Hepatocyte (in vitro differentiated cells): ENCODE data around the gene ACTR3. TPM values are rescaled to one million over a fixed set of nuclear protein-coding genes. Genes with fewer than 3 reads are reported as not detected.

Experiments
- DNase-seq: peaks from one replicate; pipeline ENCODE4 v3.0.0-alpha.2; 2016; ENCODE audit warnings: low spot score
- H2AFZ ChIP-seq: fragments of 200-600 bp; sonication (generic); 2 replicates; pipeline ENCODE4 v1.6.0; 2016; ENCODE audit warnings: antibody characterized with exemption, mild to moderate bottlenecking
- H3K27ac ChIP-seq: fragments of 200-600 bp; sonication (generic); 2 replicates; pipeline ENCODE4 v1.5.1; 2016; ENCODE audit warnings: mild to moderate bottlenecking
- H3K27me3 ChIP-seq: fragments of 200-600 bp; sonication (generic); 2 replicates; pipeline ENCODE4 v1.6.1; 2016
- H3K36me3 ChIP-seq: fragments of 200-600 bp; sonication (generic); replicated peaks from 2 replicates; pipeline ENCODE4 v1.5.1; 2016; ENCODE audit warnings: low read depth; ENCODE audit not compliant: insufficient read depth
- H3K4me1 ChIP-seq: fragments of 200-600 bp; sonication (generic); 2 replicates; pipeline ENCODE4 v1.5.1; 2016; ENCODE audit warnings: mild to moderate bottlenecking, moderate library complexity; ENCODE audit not compliant: insufficient read depth
- H3K4me2 ChIP-seq: fragments of 200-600 bp; sonication (generic); 2 replicates; pipeline ENCODE4 v1.6.0; 2016
- H3K4me3 ChIP-seq: fragments of 200-600 bp; sonication (generic); 2 replicates; pipeline ENCODE4 v1.5.1; 2016; ENCODE audit warnings: mild to moderate bottlenecking
- H3K79me2 ChIP-seq: fragments of 200-600 bp; sonication (generic); 2 replicates; pipeline ENCODE4 v1.6.0; 2017; ENCODE audit warnings: mild to moderate bottlenecking
- H3K9me2 ChIP-seq: fragments of 200-600 bp; sonication (generic); replicated peaks from 2 replicates; pipeline ENCODE4 v1.6.0; 2017; ENCODE audit warnings: mild to moderate bottlenecking; ENCODE audit not compliant: insufficient read depth
- H3K9me3 ChIP-seq: fragments of 200-600 bp; sonication (generic); 2 replicates; pipeline ENCODE4 v1.5.1; 2016; ENCODE audit warnings: low read depth, mild to moderate bottlenecking
- H4K20me1 ChIP-seq: fragments of 200-600 bp; sonication (generic); 2 replicates; pipeline ENCODE4 v1.6.0; 2016; ENCODE audit warnings: mild to moderate bottlenecking; ENCODE audit not compliant: insufficient read depth, poor library complexity, severe bottlenecking
- EZH2 ChIP-seq: fragments of 200-600 bp; sonication (generic); IDR thresholded peaks from 2 replicates; pipeline ENCODE4 v1.6.1; 2016; ENCODE audit warnings: antibody characterized with exemption, mild to moderate bottlenecking, borderline replicate concordance
- EZH2phosphoT487 ChIP-seq: fragments of 200-600 bp; sonication (generic); IDR thresholded peaks from one replicate; pipeline ENCODE4 v1.6.1; 2018; ENCODE audit warnings: antibody characterized with exemption, mild to moderate bottlenecking, low read depth, moderate library complexity; ENCODE audit not compliant: unreplicated experiment, severe bottlenecking
- WGBS: methylation state at CpG from one replicate; pipeline ENCODE4 v1.1.6; 2016; ENCODE audit warnings: low lambda C conversion rate; ENCODE audit errors: missing lambda C conversion rate; 5-methylcytosine and 5-hydroxymethylcytosine counted together
- polyA plus RNA-seq: library from polyadenylated mRNA; unstranded; fragments of >200 nt; fragmentation: Nextera tagmentation; extraction: Ambion mirVana; gene quantifications from 2 replicates; pipeline ENCODE4 v1.2.1, GENCODE V29; 2016
- total RNA-seq: library from RNA; depleted of rRNA; stranded (reverse); fragments of >200 nt; gene quantifications from 2 replicates; pipeline ENCODE4 v1.2.3, GENCODE V29; 2014
- TF ChIP-seq, protein P1 (sequence below): fragments of 200-600 bp; sonication (generic); IDR thresholded peaks from 2 replicates; pipeline ENCODE4 v1.5.1; 2016; ENCODE audit warnings: antibody characterized with exemption, mild to moderate bottlenecking; ENCODE audit not compliant: poor library complexity

The ACTR3 gene
- total and polyA plus RNA-seq, 2 experiments from 2014 or later, result 140 to 194 TPM

DNA sequence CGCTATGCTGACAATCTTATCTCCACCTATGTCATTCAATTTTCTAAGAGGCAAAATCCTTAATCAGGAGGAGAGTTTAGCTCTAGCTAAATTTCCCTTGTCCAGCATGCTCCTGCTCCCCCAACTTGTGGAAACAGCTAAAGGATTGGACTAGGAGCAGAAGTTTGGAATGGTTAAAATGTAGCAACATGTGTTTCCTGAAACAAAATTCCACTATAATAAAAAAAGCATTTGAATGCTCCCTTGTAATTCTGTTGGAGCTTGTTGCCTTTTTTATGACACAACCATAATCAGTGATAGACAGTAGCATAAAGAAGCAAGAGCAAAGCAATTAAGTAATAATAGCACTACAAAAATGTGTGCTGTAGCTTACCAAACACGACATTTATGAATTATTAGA lies 6.9 kb downstream of the ACTR3 start:
- H3K79me2 ChIP-seq, result peaks cover 100% of the 10 kb centered on the region
- no peak overlapping the region for H2AFZ ChIP-seq
- H4K20me1 ChIP-seq, result peaks cover 93% of the 10 kb centered on the region
- H3K9me2 ChIP-seq, result no peaks in the 10 kb centered on the region
- no peak for DNase-seq
- H3K27ac ChIP-seq, result no peak overlapping the region
- H3K4me2 ChIP-seq, result no peak overlapping the region
- 65% methylated on average over 2 of the region's 2 CpGs for WGBS
- no peaks in the 10 kb centered on the region for H3K9me3 ChIP-seq
- H3K36me3 ChIP-seq, result no peaks in the 10 kb centered on the region
- H3K4me1 ChIP-seq, result peaks cover 32% of the 10 kb centered on the region
- H3K4me3 ChIP-seq, result no peak overlapping the region
- no peak for TF ChIP-seq EZH2
- TF ChIP-seq, protein P1, sequence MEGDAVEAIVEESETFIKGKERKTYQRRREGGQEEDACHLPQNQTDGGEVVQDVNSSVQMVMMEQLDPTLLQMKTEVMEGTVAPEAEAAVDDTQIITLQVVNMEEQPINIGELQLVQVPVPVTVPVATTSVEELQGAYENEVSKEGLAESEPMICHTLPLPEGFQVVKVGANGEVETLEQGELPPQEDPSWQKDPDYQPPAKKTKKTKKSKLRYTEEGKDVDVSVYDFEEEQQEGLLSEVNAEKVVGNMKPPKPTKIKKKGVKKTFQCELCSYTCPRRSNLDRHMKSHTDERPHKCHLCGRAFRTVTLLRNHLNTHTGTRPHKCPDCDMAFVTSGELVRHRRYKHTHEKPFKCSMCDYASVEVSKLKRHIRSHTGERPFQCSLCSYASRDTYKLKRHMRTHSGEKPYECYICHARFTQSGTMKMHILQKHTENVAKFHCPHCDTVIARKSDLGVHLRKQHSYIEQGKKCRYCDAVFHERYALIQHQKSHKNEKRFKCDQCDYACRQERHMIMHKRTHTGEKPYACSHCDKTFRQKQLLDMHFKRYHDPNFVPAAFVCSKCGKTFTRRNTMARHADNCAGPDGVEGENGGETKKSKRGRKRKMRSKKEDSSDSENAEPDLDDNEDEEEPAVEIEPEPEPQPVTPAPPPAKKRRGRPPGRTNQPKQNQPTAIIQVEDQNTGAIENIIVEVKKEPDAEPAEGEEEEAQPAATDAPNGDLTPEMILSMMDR, result no peak
- TF ChIP-seq EZH2phosphoT487, result no peak
- no peaks in the 10 kb centered on the region for H3K27me3 ChIP-seq

DNA sequence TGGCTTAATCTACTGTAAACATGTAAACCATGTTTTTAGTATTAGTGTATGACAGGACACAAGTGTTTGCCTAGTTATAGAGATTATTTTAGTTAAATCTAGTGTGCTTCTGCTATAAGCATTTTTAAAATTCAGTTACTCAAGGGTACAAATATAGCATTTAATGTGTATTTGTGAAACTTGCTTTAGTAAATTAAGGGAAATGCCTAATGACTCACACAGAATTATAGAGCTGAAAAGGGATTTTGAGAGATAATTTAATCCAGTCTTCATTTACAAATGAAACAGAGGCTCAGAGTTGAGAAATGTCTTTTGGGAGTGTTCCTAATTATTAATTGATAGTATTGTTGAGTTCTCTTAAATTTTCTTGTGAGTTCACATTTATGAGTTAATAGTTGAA lies 8.2 kb downstream of the ACTR3 start:
- Histone ChIP-seq H3K4me3 (no peak overlapping the region), H3K79me2 (peaks cover 100% of the 10 kb centered on the region), H3K36me3 (no peaks in the 10 kb centered on the region), H3K27me3 (no peaks in the 10 kb centered on the region), H2AFZ (no peak overlapping the region), H3K9me3 (no peaks in the 10 kb centered on the region), H3K4me2 (no peak overlapping the region), H3K4me1 (peaks cover 24% of the 10 kb centered on the region), H3K9me2 (no peaks in the 10 kb centered on the region), H4K20me1 (peaks cover 94% of the 10 kb centered on the region), H3K27ac (no peak overlapping the region)
- TF ChIP-seq, protein P1, result no peak
- TF ChIP-seq EZH2phosphoT487, result no peak
- TF ChIP-seq EZH2, result no peak
- no peak for DNase-seq

DNA sequence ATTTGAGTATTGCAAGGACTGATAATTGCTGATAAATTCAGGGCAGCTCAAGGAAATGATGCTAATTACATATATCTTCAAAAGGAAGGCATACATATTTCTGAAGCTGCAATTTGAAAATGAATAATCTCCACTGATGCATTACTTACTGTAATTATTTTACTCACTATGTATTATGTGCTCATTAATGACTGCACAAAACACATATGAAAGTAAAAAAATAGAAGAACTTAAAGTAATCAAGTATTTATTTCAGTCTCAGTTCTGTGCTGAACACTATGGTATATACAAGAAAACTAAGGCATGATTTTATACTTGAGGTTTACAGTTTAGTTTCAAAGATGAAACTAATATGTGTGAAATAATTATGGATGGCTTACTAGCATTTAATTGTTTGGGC lies 9.3 kb downstream of the ACTR3 start:
- TF ChIP-seq EZH2 (no peak), EZH2phosphoT487 (no peak)
- TF ChIP-seq, protein P1, result no peak
- Histone ChIP-seq H3K4me3 (no peak overlapping the region), H3K36me3 (no peaks in the 10 kb centered on the region), H4K20me1 (peaks cover 96% of the 10 kb centered on the region), H3K79me2 (peaks cover 100% of the 10 kb centered on the region), H3K4me2 (no peak overlapping the region), H2AFZ (no peak overlapping the region), H3K9me3 (no peaks in the 10 kb centered on the region), H3K27ac (no peak overlapping the region), H3K4me1 (peaks cover 24% of the 10 kb centered on the region), H3K9me2 (no peaks in the 10 kb centered on the region), H3K27me3 (no peaks in the 10 kb centered on the region)
- no peak for DNase-seq

DNA sequence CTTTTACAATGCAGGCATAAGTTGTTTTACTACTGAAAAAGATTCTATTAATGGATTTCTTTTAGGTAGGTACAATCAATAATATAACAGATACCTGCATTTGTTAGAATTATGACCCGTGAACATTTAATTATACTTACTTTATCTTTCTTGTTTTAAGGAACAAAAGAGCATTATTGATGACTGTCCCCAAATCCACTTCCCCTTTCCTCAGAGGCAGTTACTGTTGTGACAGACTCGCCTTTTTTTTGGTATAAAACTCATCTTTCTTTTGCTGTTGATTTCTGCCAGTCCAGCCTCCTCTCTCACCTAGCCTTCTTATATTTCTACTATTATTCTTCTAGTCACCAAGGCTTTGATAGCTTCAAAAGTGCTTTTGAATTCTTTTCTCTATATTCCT lies 12.1 kb downstream of the ACTR3 start:
- TF ChIP-seq, protein P1, result no peak
- no peak for TF ChIP-seq EZH2
- no peak for TF ChIP-seq EZH2phosphoT487
- Histone ChIP-seq H3K27me3 (no peaks in the 10 kb centered on the region), H4K20me1 (peaks cover 98% of the 10 kb centered on the region), H2AFZ (no peak overlapping the region), H3K27ac (no peak overlapping the region), H3K36me3 (no peaks in the 10 kb centered on the region), H3K4me1 (peaks cover 11% of the 10 kb centered on the region), H3K9me2 (no peaks in the 10 kb centered on the region), H3K4me2 (no peak overlapping the region), H3K4me3 (no peak overlapping the region), H3K79me2 (peaks cover 100% of the 10 kb centered on the region), H3K9me3 (no peaks in the 10 kb centered on the region)
- WGBS, result 93% methylated on average over 2 of the region's 2 CpGs
- DNase-seq, result no peak
